SK-N-SH treated with all-trans-retinoic acid at 6 μM for 48 hours (cell line): Measurements from ENCODE around the gene MFNG.

Source experiments
- ATAC-seq: fragments of 200-7000 bp; cut with Tn5 transposase; 3 replicates; pipeline ENCODE4 v1.9.1; 2020; ENCODE audit warnings: mild to moderate bottlenecking, moderate library complexity
- ARNTL ChIP-seq: fragments of 450-650 bp; formaldehyde crosslinking; IDR thresholded peaks from 2 replicates; pipeline ENCODE4 v1.5.0; 2020; ENCODE audit warnings: low read depth, mild to moderate bottlenecking, moderate library complexity, borderline replicate concordance
- CREB5 ChIP-seq: fragments of 250-450 bp; sonication (Bioruptor Pico); IDR thresholded peaks from 2 replicates; pipeline ENCODE4 v1.5.1; 2020; ENCODE audit warnings: low read depth, mild to moderate bottlenecking, moderate library complexity
- CSDC2 ChIP-seq: fragments of 250-450 bp; sonication (Bioruptor Pico); IDR thresholded peaks from 2 replicates; pipeline ENCODE4 v1.5.0; 2020; ENCODE audit warnings: mild to moderate bottlenecking, moderate library complexity
- ESRRG ChIP-seq: fragments of 250-450 bp; sonication (Bioruptor Pico); IDR thresholded peaks from 2 replicates; pipeline ENCODE4 v1.6.1; 2021; ENCODE audit warnings: mild to moderate bottlenecking
- GLIS3 ChIP-seq: fragments of 250-450 bp; sonication (Bioruptor Pico); IDR thresholded peaks from 2 replicates; pipeline ENCODE4 v1.5.0; 2020; ENCODE audit warnings: mild to moderate bottlenecking, moderate library complexity
- ISL1 ChIP-seq: fragments of 250-450 bp; sonication (Bioruptor Pico); IDR thresholded peaks from 2 replicates; pipeline ENCODE4 v2.1.2; 2022; ENCODE audit warnings: mild to moderate bottlenecking, moderate library complexity
- OSR1 ChIP-seq: fragments of 250-450 bp; sonication (Bioruptor Pico); IDR thresholded peaks from 2 replicates; pipeline ENCODE4 v1.8.0; 2022; ENCODE audit warnings: moderate library complexity, mild to moderate bottlenecking, inconsistent platforms
- PATZ1 ChIP-seq: fragments of 250-450 bp; sonication (Bioruptor Pico); IDR thresholded peaks from 2 replicates; pipeline ENCODE4 v1.8.0; 2020; ENCODE audit warnings: mild to moderate bottlenecking, moderate library complexity, borderline replicate concordance
- POU6F1 ChIP-seq: fragments of 250-450 bp; sonication (Bioruptor Pico); IDR thresholded peaks from 2 replicates; pipeline ENCODE4 v1.8.0; 2021; ENCODE audit warnings: low read depth, mild to moderate bottlenecking, moderate library complexity, borderline replicate concordance
- PPARA ChIP-seq: fragments of 250-450 bp; sonication (Bioruptor Pico); IDR thresholded peaks from 2 replicates; pipeline ENCODE4 v1.5.0; 2020; ENCODE audit warnings: mild to moderate bottlenecking, borderline replicate concordance
- RARB ChIP-seq: fragments of 250-450 bp; sonication (Bioruptor Pico); IDR thresholded peaks from 2 replicates; pipeline ENCODE4 v1.8.0; 2021; ENCODE audit warnings: mild to moderate bottlenecking, moderate library complexity
- SNAI2 ChIP-seq: fragments of 250-450 bp; sonication (Bioruptor Pico); IDR thresholded peaks from 2 replicates; pipeline ENCODE4 v1.5.0; 2020; ENCODE audit warnings: mild to moderate bottlenecking, moderate library complexity
- TCF4 ChIP-seq: fragments of 250-450 bp; sonication (Bioruptor Pico); IDR thresholded peaks from 2 replicates; pipeline ENCODE4 v1.8.0; 2021; ENCODE audit warnings: mild to moderate bottlenecking, moderate library complexity, borderline replicate concordance
- TOX ChIP-seq: fragments of 250-450 bp; sonication (Bioruptor Pico); IDR thresholded peaks from 2 replicates; pipeline ENCODE4 v1.8.0; 2021; ENCODE audit warnings: mild to moderate bottlenecking, moderate library complexity, borderline replicate concordance
- ZC3H10 ChIP-seq: fragments of 250-450 bp; sonication (Bioruptor Pico); IDR thresholded peaks from 2 replicates; pipeline ENCODE4 v1.5.1; 2021; ENCODE audit warnings: mild to moderate bottlenecking, moderate library complexity
- ZFP3 ChIP-seq: fragments of 250-450 bp; sonication (Bioruptor Pico); IDR thresholded peaks from 2 replicates; pipeline ENCODE4 v1.5.0; 2020; ENCODE audit warnings: mild to moderate bottlenecking, moderate library complexity
- ZFP30 ChIP-seq: fragments of 450-650 bp; formaldehyde crosslinking; IDR thresholded peaks from 2 replicates; pipeline ENCODE4 v1.5.0; 2022; ENCODE audit warnings: mild to moderate bottlenecking, moderate library complexity
- ZNF70 ChIP-seq: fragments of 450-650 bp; formaldehyde crosslinking; IDR thresholded peaks from 2 replicates; pipeline ENCODE4 v1.5.0; 2020; ENCODE audit warnings: mild to moderate bottlenecking, moderate library complexity
- ZNF8 ChIP-seq: fragments of 450-650 bp; formaldehyde crosslinking; IDR thresholded peaks from 2 replicates; pipeline ENCODE4 v1.5.0; 2020; ENCODE audit warnings: mild to moderate bottlenecking, moderate library complexity
- TF ChIP-seq, protein P1 (sequence below): fragments of 250-450 bp; sonication (Bioruptor Pico); IDR thresholded peaks from 2 replicates; pipeline ENCODE4 v1.5.0; 2020; ENCODE audit warnings: mild to moderate bottlenecking, moderate library complexity
- TF ChIP-seq, protein P2 (sequence below): fragments of 250-450 bp; sonication (Bioruptor Pico); IDR thresholded peaks from 2 replicates; pipeline ENCODE4 v1.5.1; 2021; ENCODE audit warnings: mild to moderate bottlenecking, moderate library complexity

MFNG gene

DNA sequence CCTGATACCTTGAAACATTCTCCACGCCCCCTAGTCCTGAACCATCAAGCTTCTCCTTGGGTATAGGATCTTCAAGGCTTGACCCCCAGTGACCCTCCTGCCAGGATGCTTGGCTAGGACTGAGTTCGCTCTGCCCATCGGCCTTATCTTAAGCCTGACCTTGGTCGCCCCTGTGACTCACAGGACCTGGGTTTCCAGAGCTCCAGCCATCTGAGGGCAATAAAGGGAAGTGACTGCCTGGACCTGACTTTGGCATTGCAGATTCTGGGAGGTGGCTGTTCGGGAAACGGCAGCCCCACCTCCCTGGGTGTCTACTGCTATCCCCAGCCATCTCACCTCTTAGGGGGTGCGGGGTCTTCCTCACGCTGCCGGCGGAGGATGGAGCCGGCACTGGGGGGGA is 17.7 kb upstream of the MFNG start:
- no peak for TF ChIP-seq RARB (CRISPR knock-in tag)
- TF ChIP-seq GLIS3, result no peak
- TF ChIP-seq ISL1, result no peak
- no peak for TF ChIP-seq ZC3H10
- TF ChIP-seq SNAI2 (CRISPR knock-in tag), result no peak
- no peak for TF ChIP-seq ZNF70
- TF ChIP-seq CREB5, result no peak
- TF ChIP-seq PPARA (CRISPR knock-in tag), result no peak
- TF ChIP-seq TOX (CRISPR knock-in tag), result no peak
- TF ChIP-seq ZFP30 (CRISPR knock-in tag), result no peak
- TF ChIP-seq, protein P1, sequence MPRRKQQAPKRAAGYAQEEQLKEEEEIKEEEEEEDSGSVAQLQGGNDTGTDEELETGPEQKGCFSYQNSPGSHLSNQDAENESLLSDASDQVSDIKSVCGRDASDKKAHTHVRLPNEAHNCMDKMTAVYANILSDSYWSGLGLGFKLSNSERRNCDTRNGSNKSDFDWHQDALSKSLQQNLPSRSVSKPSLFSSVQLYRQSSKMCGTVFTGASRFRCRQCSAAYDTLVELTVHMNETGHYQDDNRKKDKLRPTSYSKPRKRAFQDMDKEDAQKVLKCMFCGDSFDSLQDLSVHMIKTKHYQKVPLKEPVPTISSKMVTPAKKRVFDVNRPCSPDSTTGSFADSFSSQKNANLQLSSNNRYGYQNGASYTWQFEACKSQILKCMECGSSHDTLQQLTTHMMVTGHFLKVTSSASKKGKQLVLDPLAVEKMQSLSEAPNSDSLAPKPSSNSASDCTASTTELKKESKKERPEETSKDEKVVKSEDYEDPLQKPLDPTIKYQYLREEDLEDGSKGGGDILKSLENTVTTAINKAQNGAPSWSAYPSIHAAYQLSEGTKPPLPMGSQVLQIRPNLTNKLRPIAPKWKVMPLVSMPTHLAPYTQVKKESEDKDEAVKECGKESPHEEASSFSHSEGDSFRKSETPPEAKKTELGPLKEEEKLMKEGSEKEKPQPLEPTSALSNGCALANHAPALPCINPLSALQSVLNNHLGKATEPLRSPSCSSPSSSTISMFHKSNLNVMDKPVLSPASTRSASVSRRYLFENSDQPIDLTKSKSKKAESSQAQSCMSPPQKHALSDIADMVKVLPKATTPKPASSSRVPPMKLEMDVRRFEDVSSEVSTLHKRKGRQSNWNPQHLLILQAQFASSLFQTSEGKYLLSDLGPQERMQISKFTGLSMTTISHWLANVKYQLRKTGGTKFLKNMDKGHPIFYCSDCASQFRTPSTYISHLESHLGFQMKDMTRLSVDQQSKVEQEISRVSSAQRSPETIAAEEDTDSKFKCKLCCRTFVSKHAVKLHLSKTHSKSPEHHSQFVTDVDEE, result no peak
- TF ChIP-seq ARNTL (CRISPR knock-in tag), result no peak
- no peak for TF ChIP-seq ESRRG (CRISPR knock-in tag)
- ATAC-seq, result no peak

- no peak for ATAC-seq
- TF ChIP-seq, protein P2, sequence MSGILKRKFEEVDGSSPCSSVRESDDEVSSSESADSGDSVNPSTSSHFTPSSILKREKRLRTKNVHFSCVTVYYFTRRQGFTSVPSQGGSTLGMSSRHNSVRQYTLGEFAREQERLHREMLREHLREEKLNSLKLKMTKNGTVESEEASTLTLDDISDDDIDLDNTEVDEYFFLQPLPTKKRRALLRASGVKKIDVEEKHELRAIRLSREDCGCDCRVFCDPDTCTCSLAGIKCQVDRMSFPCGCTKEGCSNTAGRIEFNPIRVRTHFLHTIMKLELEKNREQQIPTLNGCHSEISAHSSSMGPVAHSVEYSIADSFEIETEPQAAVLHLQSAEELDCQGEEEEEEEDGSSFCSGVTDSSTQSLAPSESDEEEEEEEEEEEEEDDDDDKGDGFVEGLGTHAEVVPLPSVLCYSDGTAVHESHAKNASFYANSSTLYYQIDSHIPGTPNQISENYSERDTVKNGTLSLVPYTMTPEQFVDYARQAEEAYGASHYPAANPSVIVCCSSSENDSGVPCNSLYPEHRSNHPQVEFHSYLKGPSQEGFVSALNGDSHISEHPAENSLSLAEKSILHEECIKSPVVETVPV, result no peak
- TF ChIP-seq ZC3H10 (no peak), ZNF70 (no peak), ESRRG (CRISPR knock-in tag) (no peak), ZNF8 (CRISPR knock-in tag) (no peak), TCF4 (CRISPR knock-in tag) (no peak), PATZ1 (CRISPR knock-in tag) (no peak), ARNTL (CRISPR knock-in tag) (no peak)
Observed at GRCh38 chr22:37503183-37503683, 17.0 kb upstream of the MFNG start.

- TF ChIP-seq POU6F1 (CRISPR knock-in tag) (no peak), ZFP30 (CRISPR knock-in tag) (no peak), ZNF70 (no peak), SNAI2 (CRISPR knock-in tag) (no peak), ESRRG (CRISPR knock-in tag) (no peak), OSR1 (CRISPR knock-in tag) (no peak), ISL1 (no peak), PPARA (CRISPR knock-in tag) (no peak), CREB5 (no peak), ZFP3 (CRISPR knock-in tag) (no peak), GLIS3 (no peak), CSDC2 (CRISPR knock-in tag) (no peak), ZC3H10 (no peak)
- TF ChIP-seq, all 23 proteins: peak for 0
- no peak for ATAC-seq
Observed at GRCh38 chr22:37502342-37503182, 16.4 kb upstream of the MFNG start.
